Activated T-cell treated with anti-CD3 and anti-CD28 coated beads, Interleukin-2, amount 50 U/mL, for 1 hour (primary cell): Measurements from ENCODE around the gene C11orf87.

Experiments
- DNase-seq: peaks from one replicate; pipeline ENCODE4 v3.0.0-alpha.2; 2020

The C11orf87 gene

DNA sequence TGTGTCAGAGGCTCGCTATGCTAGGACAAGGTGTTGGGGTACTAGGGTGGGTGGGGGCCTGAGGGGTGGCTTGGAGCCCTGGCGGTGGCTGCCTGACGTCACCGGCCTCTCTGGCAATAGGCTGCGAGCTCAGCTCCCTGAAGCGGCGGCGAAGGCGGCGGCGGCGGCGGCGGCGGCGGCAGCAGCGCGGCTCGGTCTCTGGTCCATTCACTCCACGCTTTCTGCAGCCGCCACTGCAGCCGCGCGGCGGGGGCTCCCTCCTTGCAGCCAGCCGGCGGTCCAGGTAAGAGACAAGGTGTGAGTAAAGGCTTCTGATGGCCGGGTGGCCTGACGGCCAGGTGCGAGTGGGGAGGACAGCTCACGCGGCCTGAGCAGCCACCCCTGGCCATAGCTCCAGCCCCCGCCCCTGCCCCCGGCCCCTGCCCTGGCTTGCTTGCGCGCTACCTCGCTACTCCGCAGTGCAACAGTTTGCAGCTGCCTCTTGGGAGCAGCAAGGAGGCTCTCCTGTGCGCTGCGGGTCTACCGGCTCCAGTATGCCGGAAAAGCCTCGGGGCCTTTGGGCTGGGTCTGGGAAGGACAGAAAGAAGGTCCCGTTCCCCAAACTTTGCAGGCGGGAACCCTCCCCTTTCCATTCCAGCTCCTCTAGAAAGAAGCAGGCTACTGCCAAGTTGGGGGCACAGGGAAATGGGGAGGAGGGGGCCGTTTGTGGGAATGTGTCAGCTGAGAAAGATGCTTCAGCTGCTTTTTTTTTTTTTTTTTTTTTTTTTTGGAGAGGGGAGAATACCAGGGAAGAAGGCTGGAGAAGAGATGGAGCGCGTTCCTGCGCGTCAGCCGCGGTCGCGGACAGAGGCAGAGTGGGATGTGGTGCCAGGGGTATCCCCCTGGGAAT, at the start of gene C11orf87:
Gene C11orf87, plus strand, starts transcription at position 210 of the 889 bp plus-strand sequence. CDS start 1,444 bp downstream, outside the sequence.
- no peak for DNase-seq

DNA sequence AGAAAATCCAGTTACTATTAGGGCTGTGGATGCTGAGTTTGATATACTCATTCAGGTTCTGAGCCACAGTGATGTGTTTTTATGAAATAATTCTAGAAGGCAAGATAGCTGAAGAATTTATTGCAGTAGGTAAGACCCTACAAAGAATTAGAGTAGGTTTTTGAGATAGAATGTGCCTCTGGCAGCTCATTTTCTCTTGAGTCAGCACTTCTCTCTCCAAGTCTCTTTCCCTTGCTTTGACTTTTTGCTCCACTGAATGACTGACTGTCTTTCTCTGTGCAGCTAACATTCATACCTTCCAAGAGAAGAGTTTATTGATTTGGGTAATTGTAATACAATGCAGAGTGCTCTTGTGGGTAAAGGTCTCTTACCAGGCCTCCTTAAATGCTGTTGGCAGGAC, 48.0 kb upstream of the C11orf87 start:
- no peak for DNase-seq

DNA sequence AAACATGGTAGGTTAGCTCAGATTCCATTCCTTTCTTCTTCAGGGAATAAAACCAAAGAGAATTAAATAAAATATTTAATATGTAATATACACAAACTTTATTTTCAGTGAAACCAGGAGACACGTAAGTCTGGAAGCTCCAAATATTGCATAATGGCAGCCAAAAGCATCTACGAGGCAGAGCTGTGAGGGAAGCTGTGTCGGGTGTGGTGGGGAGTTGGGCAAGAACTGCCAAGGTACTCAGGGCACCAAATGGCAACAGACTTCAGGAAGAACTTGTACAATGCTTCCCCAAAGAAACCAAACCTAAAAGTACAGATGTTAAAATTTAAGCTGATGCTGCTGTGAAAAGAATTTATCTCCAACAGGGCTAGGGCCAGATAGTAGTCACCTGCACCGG, 47.5 kb upstream of the C11orf87 start:
- DNase-seq, result no peak

DNA sequence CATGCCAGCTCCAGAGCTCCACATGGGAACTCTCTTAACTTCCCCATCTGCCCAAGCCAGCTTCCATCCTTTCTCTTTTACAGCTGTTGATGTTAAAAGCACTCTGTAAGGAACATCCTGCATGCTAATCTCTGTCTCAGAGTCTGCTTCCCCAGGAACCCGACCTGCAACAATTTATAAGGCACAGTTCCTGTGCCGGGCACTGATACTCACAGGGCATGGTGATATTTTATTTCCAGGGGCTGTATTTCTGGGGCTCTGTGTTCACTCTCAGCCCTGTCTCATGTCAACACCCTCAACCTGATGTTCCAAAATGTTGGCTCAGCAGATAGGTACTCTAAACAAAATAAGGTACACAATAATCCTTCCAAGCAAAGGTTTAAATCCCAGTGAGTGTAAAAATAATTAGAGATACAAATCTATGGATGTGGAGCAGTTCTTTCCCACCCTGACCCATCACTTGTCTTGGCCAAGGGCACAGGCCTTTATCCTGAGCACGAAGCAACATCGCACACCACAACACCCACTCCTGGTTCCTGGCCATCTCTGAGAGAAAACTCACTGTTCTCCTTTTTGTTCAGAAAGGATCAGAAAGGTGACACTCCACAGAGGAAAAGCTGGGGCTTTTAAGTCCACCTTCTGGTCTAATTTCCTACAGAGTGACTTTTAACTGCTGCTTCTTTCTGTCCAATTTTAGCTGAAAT, 44.8 kb upstream of the C11orf87 start:
- no peak for DNase-seq

DNA sequence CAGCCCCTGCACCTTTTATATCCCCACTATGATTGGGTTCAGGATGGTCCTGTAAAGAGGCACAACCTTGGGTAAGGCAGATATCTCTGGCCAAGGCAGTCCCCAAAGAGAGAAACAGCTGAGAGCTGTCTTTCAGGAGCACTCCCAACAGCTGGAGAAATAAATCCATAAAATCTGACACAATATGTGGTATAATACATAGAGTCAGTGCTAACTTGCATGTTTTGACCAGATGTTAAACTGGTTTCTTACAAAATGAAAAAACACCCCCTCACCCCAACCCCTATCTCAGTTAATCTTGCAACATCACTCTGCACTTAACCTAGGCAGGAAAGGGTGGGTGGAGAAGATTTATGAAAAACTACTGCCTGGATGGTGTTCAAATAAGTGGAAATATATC, 44.0 kb upstream of the C11orf87 start:
- DNase-seq, result no peak

DNA sequence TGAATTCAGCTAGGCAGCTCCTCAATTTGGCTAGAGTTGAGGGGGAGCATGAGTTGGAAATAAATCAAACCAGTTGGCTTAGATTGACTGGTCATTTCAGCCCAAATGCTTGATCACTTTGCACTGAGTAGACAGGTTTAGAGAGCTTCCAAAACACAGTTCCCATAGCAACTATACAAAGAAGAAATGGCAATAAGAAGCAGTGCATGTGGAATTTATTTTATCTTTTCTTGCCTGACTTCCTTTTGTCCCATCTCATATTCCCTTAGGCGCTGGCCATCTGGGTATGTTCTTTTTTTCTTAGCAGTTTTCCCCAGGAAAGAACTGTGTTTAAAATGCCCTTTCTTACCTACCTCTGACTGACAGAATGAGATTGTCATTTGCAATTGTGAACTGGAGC, 38.7 kb upstream of the C11orf87 start:
- no peak for DNase-seq

DNA sequence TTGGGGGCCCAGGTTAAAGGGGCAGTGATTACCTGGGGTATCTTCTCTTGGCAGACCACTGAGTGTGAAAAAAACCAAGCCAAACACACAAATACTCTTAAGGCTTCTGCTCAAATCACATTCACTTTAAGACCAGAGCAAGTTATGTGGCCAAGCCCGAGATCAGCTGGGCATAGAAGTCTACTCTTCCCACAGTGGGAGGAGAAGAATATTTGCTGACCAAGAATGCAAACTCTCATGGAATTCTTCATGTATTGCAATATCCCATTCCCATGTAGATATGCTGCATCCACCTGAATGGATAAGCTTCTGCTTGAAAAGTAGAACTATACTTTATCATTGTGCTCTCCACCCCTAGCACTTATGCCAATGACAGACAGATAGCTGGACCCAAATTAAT, 37.1 kb upstream of the C11orf87 start:
- no peak for DNase-seq

DNA sequence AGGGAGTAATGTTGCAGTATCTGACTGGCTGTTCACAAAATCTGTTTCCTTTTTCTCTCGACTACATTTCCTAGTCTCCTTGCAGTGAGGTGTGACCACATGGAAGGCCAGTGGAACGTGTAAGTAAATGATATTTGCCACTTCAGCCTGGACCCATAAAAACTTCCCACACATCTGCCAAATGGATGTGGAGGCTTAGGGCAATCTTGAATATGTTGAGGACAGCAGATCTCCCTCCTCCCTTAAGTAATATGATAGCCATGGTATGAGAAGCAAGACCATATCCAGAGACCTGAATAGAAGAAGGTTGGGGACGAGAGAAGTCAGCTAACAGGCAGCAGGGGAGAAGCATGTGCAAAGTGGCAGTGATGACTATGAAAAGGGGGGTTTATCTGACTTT, 33.0 kb upstream of the C11orf87 start:
- DNase-seq, result no peak

DNA sequence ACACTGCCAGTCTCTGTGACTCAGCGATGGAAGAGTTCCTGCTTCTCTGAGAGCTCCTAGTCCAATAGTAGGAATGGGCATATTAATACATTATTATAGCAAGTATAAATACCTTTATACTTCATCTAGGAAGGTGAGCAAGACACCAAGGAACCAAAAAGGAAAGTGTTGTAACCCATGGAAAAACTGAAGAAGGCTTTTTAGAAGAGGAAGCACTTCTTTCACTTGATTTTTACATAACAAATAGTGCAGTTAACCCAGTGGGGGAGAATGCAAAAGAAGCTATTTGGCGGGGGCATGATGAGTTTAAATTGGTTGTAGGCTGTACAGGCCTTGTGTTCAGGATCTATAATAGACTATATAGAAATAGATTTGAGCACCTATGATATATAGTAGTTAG, 31.2 kb upstream of the C11orf87 start:
- DNase-seq, result no peak

DNA sequence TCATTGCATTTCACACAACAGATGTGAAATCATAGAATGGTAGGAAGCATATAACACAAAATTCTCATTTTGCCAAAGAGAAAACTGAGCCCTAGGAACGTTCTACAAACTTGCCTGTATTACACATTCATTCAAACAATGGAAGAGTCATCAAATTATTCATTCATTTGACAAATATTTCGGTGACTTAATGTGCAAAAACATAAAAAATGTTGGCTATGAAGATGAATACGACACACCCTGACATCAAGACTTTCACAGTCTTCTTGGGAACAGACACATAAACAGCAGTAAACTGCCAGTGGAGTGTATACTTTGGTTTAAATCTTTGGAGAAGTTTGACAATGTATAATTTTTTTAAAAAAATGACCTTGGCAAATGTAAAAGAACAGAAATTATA, 20.4 kb upstream of the C11orf87 start:
- DNase-seq, result no peak

DNA sequence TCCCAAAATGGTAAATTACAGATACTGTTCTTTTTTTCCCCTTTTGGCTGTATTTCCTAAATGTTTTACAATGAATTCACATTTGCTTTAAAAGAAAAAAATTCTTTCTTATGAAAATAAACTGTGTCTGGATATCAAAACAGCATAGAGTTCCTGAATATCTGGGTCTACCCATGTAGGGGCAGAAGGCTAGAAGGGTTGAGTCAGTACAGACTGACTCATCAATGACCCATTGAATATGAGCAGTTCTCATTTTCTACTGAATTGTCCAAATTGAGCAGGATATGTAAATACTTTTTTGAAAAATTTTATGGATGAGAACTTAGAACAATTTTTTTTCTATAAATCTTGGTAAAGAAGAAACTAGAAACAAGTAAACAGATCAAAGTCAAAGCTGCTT, 16.3 kb upstream of the C11orf87 start:
- DNase-seq, result no peak

DNA sequence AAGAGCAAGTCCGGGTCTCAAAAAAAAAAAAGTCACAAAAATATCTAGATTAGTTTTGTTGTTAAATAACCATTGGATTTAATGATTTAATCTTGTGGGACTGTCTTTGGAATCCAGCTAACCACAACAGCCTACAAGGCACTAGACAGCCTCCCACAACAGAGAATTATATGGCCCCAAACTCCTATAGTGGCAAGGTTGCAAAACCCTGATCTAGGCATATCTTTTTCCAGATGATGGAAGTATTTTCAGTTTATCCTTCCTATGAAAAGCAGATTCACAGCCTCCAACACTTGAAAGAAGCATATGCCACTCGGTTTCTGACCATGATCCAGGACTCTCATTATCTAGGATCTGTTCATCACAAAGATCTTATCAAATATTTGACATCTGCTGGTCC, 5.4 kb upstream of the C11orf87 start:
- no peak for DNase-seq

DNA sequence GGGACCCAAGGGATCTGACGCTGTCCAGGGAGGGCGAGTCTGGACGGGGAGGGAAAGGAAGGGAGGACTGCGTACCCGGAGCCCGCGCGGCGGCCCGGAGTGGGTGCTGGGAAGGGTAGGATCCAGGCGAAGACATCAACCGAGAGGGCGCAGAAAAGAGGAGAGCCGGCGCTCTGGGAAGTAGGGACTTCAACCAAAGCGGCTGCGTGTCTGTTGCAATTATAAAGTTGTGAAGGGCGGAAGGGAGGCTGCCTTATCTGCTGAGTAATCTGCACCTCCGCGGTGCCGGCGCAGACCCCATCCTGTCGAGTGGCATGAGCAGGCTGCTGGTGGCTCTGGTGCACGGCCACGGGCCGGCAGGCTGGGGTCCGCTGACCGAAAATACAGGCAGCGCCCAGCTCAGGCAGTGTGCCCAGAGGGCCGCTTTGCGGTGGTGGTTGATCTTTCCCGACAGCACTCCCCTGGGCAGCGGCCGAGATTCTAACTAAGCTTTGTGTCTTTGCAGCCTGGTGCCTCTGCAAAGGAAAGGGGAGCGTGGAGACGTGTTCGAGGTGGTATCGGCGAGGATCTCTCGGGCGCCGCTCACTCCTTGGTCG, 978 bp downstream of the C11orf87 start:
- no peak for DNase-seq

DNA sequence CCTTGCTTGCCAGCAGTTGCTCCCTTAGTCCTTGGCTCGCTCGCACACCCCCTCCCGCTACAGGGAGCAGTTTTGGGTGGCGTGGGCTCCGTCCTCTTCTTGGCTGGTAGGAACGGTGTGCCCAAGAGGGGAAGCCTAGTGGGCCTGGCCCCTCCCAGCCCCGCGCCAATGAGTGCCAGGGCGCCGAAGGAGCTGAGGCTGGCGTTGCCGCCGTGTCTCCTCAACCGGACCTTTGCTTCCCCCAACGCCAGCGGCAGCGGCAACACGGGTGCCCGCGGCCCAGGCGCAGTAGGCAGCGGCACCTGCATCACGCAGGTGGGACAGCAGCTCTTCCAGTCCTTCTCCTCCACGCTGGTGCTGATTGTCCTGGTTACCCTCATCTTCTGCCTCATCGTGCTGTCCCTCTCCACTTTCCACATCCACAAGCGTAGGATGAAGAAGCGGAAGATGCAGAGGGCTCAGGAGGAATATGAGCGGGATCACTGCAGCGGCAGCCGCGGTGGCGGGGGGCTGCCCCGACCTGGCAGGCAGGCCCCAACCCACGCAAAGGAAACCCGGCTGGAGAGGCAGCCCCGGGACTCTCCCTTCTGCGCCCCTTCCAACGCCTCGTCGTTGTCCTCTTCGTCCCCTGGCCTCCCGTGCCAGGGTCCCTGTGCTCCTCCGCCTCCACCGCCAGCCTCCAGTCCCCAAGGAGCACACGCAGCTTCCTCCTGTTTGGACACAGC, 1.6 kb downstream of the C11orf87 start:
- DNase-seq, result no peak

DNA sequence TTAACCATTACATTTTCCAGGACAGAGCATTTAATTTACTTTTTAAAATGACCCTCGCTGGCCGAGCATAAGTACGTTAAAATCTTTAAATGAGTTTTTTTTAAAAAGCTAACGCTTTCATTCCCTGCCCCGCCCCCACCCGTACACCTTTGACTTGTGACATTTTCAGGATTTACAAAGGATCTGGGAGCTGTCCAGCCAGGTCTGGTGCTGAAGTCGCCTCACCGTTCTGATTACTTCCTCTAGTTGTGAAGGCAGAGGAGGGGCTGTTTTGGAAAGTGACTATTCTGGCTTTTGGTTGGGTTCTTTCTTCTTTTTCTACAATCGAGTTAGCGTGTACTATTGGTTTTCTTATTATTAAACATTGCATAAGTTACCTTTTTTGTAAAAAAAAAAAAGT, 2.9 kb downstream of the C11orf87 start:
- no peak for DNase-seq

DNA sequence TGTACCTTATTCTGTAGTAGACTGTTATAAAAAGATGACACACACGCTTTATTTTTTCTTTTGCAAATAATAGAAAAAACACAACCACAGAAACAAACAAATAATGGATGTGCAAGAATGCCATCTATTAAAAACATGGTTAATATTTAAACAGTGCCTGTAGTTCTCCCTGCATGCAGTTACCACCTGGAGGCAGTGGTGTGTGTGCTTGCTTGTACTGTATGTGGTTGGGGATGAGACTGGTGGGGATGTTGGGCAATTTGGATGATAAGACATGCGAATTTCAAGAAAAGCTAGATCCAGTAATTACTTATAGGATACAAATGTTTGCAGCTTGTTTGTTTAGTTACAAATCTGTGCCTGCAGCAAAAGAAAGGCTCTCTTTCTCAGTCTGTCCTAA, 3.6 kb downstream of the C11orf87 start:
- DNase-seq, result no peak

DNA sequence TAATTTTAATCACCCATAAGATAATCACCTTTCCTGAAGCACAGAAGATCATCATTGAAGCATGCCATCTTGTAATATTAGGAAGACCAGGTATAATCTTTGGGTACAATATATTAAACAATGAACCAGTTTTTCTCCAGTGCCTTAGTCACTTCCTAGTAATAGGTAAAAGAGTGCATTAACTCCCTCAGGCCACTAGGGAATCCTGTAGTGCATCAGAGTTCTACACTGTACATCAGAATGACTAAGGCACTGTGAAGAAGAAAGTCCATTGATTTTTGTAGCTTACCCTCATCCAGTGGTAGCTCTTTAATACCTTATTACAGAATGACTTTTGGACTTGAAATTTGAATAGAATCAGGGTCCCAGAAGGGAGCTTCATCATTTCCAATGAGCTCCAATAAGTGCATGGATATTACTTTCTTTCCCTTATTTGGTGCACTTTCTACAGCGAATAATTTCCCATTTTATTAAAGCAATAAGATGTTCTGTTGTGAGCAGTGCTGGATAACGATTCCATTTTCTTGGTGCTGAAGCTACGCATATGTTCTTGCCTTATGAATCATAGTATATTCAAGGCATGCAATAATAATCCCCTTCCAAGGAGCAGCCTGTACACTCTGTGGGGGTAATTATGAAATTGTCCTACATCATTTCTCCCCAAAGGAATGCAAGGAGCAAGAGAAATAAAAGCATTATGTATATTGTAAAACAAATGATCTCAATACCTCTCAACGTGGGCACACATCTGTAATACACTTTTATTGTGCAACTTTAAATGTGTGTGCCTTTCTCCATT, 4.7 kb downstream of the C11orf87 start:
- no peak for DNase-seq

DNA sequence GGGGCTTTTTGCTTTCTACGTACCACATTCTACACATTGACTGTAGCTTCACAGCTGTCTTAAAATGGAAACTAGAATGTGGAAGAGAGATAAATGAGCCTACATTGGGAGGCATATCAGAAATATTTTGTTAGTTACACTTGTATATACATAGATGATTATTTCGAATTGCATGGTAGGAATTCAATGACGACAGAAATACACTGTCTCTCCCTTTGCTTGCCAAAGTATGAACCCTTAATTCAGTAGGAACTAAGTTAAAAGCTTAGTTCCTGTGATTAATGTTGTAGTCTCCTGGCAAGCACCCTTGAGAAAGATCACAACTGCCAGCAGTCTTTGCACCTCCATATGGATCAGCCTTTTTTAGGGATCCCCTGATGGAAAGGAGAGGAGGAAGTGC, 10.1 kb downstream of the C11orf87 start:
- no peak for DNase-seq

DNA sequence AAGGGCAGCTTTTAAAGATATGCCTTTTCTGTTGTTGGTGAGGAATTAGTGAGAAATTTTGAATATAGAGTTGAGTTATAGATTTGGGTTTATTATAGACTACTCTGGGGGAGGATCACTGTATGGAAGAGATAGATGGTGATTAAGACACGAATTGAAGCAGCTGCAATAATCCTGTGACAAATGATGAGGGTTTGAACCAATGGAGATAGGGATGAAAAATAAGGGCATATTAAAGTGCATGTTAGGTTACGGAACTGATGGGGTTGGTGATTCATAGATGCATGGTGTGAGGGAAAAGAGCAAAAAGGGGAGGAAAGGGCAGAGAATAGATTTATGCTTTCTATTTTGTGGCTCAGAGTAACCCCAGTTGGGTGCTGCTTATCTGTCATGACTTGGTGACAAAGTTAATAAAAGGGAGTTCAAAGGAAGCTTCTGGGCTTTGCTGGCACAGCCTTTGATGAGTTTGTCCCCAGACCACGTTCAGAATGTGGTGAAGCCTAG, 11.8 kb downstream of the C11orf87 start:
- DNase-seq, result no peak

DNA sequence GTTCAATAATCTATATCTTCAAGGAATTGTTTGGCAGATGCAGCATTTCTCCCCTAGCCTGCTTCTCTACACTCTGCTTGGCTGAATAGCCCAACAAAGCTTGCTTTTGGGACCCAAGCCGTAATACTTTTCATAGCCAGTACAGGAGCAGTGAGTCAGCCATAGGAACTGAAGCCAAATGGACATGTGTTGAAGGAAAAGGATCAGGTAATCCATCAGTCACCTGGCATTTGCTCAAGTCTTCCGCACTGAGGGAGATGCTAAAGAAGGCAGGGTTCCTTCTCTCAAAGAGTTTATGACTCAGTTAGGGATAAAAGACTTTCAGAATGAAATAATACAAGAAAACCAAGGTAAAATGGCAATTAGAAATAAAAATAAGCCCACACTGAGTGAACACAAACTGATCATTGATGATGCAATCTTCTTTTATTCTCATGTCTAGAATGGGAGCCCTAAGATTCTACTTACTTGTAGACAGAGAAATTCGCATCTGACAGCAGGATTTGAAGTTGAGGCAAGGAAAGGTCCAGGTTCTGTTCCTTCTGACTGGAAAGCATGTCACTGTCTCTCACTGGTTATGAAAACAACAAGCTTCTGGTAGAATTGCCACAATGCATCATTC, 13.2 kb downstream of the C11orf87 start:
- no peak for DNase-seq

DNA sequence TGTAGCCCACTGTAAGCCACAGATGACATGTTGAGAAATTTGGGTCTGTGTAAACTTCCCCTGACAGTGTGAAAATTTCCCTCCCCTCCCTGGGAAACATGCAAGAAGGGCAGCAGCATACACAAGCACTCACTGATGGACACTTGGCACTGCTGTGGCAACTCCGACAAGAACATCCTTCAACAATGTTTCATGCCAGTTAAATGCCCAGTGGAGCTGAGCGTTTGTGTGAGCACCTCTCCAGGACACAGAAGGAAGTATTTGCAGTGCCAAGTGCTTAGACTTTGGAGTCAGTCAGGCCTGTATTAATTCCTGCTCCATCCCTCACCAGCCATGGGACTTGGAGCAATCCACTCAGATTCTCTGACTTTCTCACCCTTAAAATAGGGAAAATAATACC, 17.7 kb downstream of the C11orf87 start:
- no peak for DNase-seq

DNA sequence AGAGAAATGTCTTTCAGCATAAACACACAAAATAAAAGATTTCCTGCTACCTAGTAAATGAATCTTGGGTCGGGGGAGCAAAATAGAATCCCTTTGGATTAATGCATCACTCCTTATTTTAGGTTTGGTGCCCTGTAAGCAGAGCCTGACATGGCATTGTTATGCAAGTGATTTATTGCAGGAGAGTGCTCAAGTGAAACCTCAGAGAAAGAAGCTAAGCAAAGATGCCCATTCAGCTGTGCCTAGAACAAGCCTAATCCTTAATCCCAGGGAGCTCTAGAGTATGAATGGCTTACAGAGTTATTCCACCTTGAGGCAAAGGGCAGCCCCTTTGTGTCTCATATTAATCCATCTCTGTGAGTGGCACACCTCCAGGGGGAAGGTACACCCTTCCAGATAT, 21.1 kb downstream of the C11orf87 start:
- no peak for DNase-seq
